H9 (cell line): ENCODE measurements around the gene UQCC2. TPM values are rescaled to one million over a fixed set of nuclear protein-coding genes. Genes with fewer than 3 reads are reported as not detected.

Experiments used
- DNase-seq: peaks from one replicate; pipeline ENCODE4 v3.0.0-alpha.2; 2017
- H2AFZ ChIP-seq: one replicate; pipeline ENCODE4 v1.6.1; 2013; ENCODE audit warnings: mild to moderate bottlenecking, low read length, control low read depth, moderate library complexity
- H2AK5ac ChIP-seq: 2 replicates; pipeline ENCODE4 v1.6.1; 2013; ENCODE audit warnings: low read length, control low read depth, mixed read lengths; ENCODE audit not compliant: insufficient read length
- H2BK120ac ChIP-seq: one replicate; pipeline ENCODE4 v1.6.1; 2013; ENCODE audit warnings: low read depth, mild to moderate bottlenecking, low read length, control low read depth, inconsistent platforms; ENCODE audit not compliant: poor library complexity, severe bottlenecking
- H2BK12ac ChIP-seq: 2 replicates; pipeline ENCODE4 v1.6.1; 2013; ENCODE audit warnings: low read length, control low read depth, mixed read lengths, low read depth; ENCODE audit not compliant: insufficient read length
- H2BK15ac ChIP-seq: 2 replicates; pipeline ENCODE4 v1.6.1; 2013; ENCODE audit warnings: low read depth, low read length, control low read depth
- H2BK20ac ChIP-seq: one replicate; pipeline ENCODE4 v1.6.1; 2013; ENCODE audit warnings: low read depth, mild to moderate bottlenecking, low read length, control low read depth, inconsistent platforms; ENCODE audit not compliant: poor library complexity, severe bottlenecking
- H2BK5ac ChIP-seq: 2 replicates; pipeline ENCODE4 v1.6.1; 2013; ENCODE audit warnings: low read length, control low read depth, mixed read lengths; ENCODE audit not compliant: insufficient read length
- H3K14ac ChIP-seq: 2 replicates; pipeline ENCODE4 v1.6.1; 2013; ENCODE audit warnings: low read length, control low read depth; ENCODE audit not compliant: insufficient read depth
- H3K18ac ChIP-seq: 2 replicates; pipeline ENCODE4 v1.6.1; 2013; ENCODE audit warnings: low read depth, mild to moderate bottlenecking, mixed read lengths, low read length, control low read depth; ENCODE audit not compliant: insufficient read length
- H3K23ac ChIP-seq: 2 replicates; pipeline ENCODE4 v1.6.1; 2013; ENCODE audit warnings: low read length, control low read depth, mixed read lengths, low read depth; ENCODE audit not compliant: insufficient read length
- H3K23me2 ChIP-seq: 2 replicates; pipeline ENCODE4 v1.6.1; 2013; ENCODE audit warnings: low read depth, mild to moderate bottlenecking, mixed read lengths, low read length, control low read depth; ENCODE audit not compliant: insufficient read length, poor library complexity, severe bottlenecking
- H3K27ac ChIP-seq: 2 replicates; pipeline ENCODE4 v1.5.1; 2013; ENCODE audit warnings: low read length, control low read depth, mixed read lengths, low read depth; ENCODE audit not compliant: insufficient read length
- H3K27me3 ChIP-seq: 2 replicates; pipeline ENCODE4 v1.6.1; 2013; ENCODE audit warnings: low read length, control low read depth, inconsistent platforms; ENCODE audit not compliant: insufficient read depth
- H3K4ac ChIP-seq: 2 replicates; pipeline ENCODE4 v1.6.1; 2013; ENCODE audit warnings: low read depth, mild to moderate bottlenecking, control low read depth, inconsistent platforms, low read length, moderate library complexity
- H3K4me1 ChIP-seq: 2 replicates; pipeline ENCODE4 v1.6.1; 2013; ENCODE audit warnings: low read length, control low read depth, inconsistent platforms; ENCODE audit not compliant: insufficient read depth
- H3K4me2 ChIP-seq: 2 replicates; pipeline ENCODE4 v1.6.1; 2013; ENCODE audit warnings: low read length, control low read depth, mixed read lengths; ENCODE audit not compliant: insufficient read length, insufficient read depth
- H3K56ac ChIP-seq: 2 replicates; pipeline ENCODE4 v1.6.1; 2013; ENCODE audit warnings: low read depth, mild to moderate bottlenecking, mixed read lengths, low read length, control low read depth; ENCODE audit not compliant: insufficient read length
- H3K79me1 ChIP-seq: 2 replicates; pipeline ENCODE4 v1.6.1; 2013; ENCODE audit warnings: low read depth, mild to moderate bottlenecking, moderate library complexity, low read length, control low read depth, inconsistent platforms; ENCODE audit not compliant: insufficient read depth, poor library complexity, severe bottlenecking
- H3K79me2 ChIP-seq: 2 replicates; pipeline ENCODE4 v1.6.1; 2013; ENCODE audit warnings: low read length, control low read depth, inconsistent platforms; ENCODE audit not compliant: insufficient read depth
- H3K9ac ChIP-seq: 2 replicates; pipeline ENCODE4 v1.6.1; 2013; ENCODE audit warnings: low read length, control low read depth, mixed read lengths; ENCODE audit not compliant: insufficient read length; ENCODE audit errors: extremely low read depth
- H3K9me3 ChIP-seq: one replicate; pipeline ENCODE4 v1.6.1; 2013; ENCODE audit warnings: low read depth, low read length, inconsistent platforms; ENCODE audit not compliant: control insufficient read depth
- H3T11ph ChIP-seq: one replicate; pipeline ENCODE4 v1.6.1; 2013; ENCODE audit warnings: mild to moderate bottlenecking, low read length, control low read depth, inconsistent platforms
- H4K20me1 ChIP-seq: one replicate; pipeline ENCODE4 v1.6.1; 2013; ENCODE audit not compliant: control insufficient read depth, insufficient read length, insufficient read depth
- H4K5ac ChIP-seq: 2 replicates; pipeline ENCODE4 v1.6.1; 2013; ENCODE audit warnings: low read depth, mild to moderate bottlenecking, mixed read lengths, low read length, control low read depth; ENCODE audit not compliant: insufficient read length
- H4K8ac ChIP-seq: replicated peaks from 2 replicates; pipeline ENCODE4 v1.6.1; 2013; ENCODE audit warnings: low read length, control low read depth, mixed read lengths, low read depth; ENCODE audit not compliant: insufficient read length
- H4K91ac ChIP-seq: 2 replicates; pipeline ENCODE4 v1.6.1; 2013; ENCODE audit warnings: low read depth, mild to moderate bottlenecking, moderate library complexity, mixed read lengths, low read length, control low read depth; ENCODE audit not compliant: insufficient read length
- H3K27ac Mint-ChIP-seq, 3 experiments: 2 replicates in 2 of 3; 3 replicates in 1 of 3; pipeline ENCODE4 v1.8.0; 2020 to 2021; ENCODE audit warnings: mixed read lengths in 3 of 3, mild to moderate bottlenecking in 1 of 3, moderate library complexity in 1 of 3
- H3K27me3 Mint-ChIP-seq: 2 replicates; pipeline ENCODE4 v1.8.0; 2021; ENCODE audit warnings: low read depth, mild to moderate bottlenecking, moderate library complexity, mixed read lengths
- H3K36me3 Mint-ChIP-seq, 3 experiments: 2 replicates in 2 of 3; 3 replicates in 1 of 3; pipeline ENCODE4 v1.8.0; 2020 to 2021; ENCODE audit warnings: low read depth in 3 of 3, mixed read lengths in 3 of 3; ENCODE audit not compliant: insufficient read depth in 1 of 3
- H3K4me1 Mint-ChIP-seq, 2 experiments: 2 replicates each; pipeline ENCODE4 v1.8.0; 2020; ENCODE audit warnings: mixed read lengths in 2 of 2
- H3K4me3 Mint-ChIP-seq, 2 experiments: 2 replicates in 1 of 2; 3 replicates in 1 of 2; pipeline ENCODE4 v1.8.0; 2020 to 2021; ENCODE audit warnings: mild to moderate bottlenecking in 2 of 2, mixed read lengths in 2 of 2, moderate library complexity in 1 of 2
- H3K9me3 Mint-ChIP-seq, 2 experiments: 2 replicates in 1 of 2; 3 replicates in 1 of 2; pipeline ENCODE4 v1.8.0; 2020; ENCODE audit warnings: mild to moderate bottlenecking in 2 of 2, mixed read lengths in 2 of 2, moderate library complexity in 1 of 2
- WGBS: extraction: QIAGEN DNeasy Blood & Tissue Kit; methylation state at CpG from one replicate; pipeline ENCODE4 v1.1.7; 2013; ENCODE audit warnings: missing lambda C conversion rate, low lambda C conversion rate, mixed read lengths; ENCODE audit not compliant: insufficient read length; ENCODE audit errors: extremely low coverage; 5-methylcytosine and 5-hydroxymethylcytosine counted together
- total RNA-seq: library from RNA; stranded (reverse); gene quantifications from 2 replicates; pipeline ENCODE4 v1.2.1, GENCODE V29; 2021
- TF ChIP-seq, protein P1 (sequence below): fragments of 200-600 bp; sonication (generic); conservative IDR thresholded peaks from 3 replicates; pipeline ENCODE4 v1.8.0; 2021; ENCODE audit warnings: antibody characterized with exemption, mild to moderate bottlenecking

The UQCC2 gene
- total RNA-seq, 1 experiment from 2014 or later = 140 TPM

DNA sequence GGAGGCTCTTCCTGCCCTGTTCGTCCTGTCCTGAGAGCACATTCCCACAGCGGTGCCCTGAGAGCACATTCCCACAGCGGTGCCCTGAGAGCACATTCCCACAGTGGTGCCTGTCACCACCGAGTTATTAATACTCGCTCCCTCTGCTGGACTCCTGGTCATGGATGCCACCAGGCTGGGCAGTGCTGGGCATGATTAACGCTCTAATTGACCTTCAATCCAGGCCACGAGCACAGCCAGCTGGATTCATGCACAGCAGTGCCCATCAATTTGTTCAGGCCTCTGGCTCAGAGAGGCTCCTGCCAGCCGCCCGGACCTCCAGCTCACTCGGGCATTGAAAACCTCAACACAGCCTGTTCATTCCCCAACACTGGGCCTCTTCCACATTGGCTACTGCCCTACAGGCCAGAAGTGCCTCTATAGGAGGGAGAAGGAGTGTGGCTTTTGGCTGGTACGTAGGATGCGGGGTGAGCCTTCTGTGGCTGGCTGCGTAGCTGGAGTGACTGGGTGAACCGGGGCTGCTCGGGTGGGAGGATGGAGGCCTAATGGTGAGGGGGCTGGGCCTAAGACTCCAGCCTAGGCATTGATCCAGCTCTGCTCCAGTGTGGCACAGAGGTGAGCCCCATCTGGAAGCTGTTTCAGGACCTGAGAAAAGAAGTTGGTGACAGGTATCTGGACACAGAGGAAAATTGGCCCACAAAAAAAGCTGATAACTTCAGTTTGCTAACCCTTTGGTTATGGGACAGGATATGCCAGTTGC is 25.9 kb upstream of the UQCC2 start:
- WGBS = no CpG with 5 or more reads among the region's 15 CpGs
- no peak overlapping the region for H2AK5ac ChIP-seq
- H2BK12ac ChIP-seq = no peak overlapping the region
- H3K27ac ChIP-seq = no peak overlapping the region
- no peaks in the 10 kb centered on the region for H3K79me2 ChIP-seq
- no peak overlapping the region for H3T11ph ChIP-seq
- H2BK5ac ChIP-seq = no peak overlapping the region
- H2BK15ac ChIP-seq = no peak overlapping the region
- H3K9ac ChIP-seq = no peak overlapping the region
- no peak overlapping the region for H4K8ac ChIP-seq
- H3K23me2 ChIP-seq = no peaks in the 10 kb centered on the region
- no peak overlapping the region for H3K23ac ChIP-seq
- H2BK20ac ChIP-seq = no peak overlapping the region
- H3K4me1 Mint-ChIP-seq = peaks cover 4 to 5% of the 10 kb centered on the region in 2 experiments; a peak in 3 of 4 replicates
- no peaks in the 10 kb centered on the region; the same call in 1 of the 2 replicates for H3K27me3 Mint-ChIP-seq
- no peaks in the 10 kb centered on the region for H3K4me1 ChIP-seq
- no peak overlapping the region for H3K4ac ChIP-seq
- TF ChIP-seq, protein P1, sequence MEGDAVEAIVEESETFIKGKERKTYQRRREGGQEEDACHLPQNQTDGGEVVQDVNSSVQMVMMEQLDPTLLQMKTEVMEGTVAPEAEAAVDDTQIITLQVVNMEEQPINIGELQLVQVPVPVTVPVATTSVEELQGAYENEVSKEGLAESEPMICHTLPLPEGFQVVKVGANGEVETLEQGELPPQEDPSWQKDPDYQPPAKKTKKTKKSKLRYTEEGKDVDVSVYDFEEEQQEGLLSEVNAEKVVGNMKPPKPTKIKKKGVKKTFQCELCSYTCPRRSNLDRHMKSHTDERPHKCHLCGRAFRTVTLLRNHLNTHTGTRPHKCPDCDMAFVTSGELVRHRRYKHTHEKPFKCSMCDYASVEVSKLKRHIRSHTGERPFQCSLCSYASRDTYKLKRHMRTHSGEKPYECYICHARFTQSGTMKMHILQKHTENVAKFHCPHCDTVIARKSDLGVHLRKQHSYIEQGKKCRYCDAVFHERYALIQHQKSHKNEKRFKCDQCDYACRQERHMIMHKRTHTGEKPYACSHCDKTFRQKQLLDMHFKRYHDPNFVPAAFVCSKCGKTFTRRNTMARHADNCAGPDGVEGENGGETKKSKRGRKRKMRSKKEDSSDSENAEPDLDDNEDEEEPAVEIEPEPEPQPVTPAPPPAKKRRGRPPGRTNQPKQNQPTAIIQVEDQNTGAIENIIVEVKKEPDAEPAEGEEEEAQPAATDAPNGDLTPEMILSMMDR = no peak
- no peak overlapping the region for H3K56ac ChIP-seq
- H3K9me3 ChIP-seq = no peaks in the 10 kb centered on the region
- H3K4me3 Mint-ChIP-seq = no peak overlapping the region
- no peak for DNase-seq
- H2AFZ ChIP-seq = no peak overlapping the region
- H3K9me3 Mint-ChIP-seq = no peaks in the 10 kb centered on the region
- H3K36me3 Mint-ChIP-seq = no peaks in the 10 kb centered on the region
- H3K27ac Mint-ChIP-seq = 0 out of 7 replicates have a peak overlapping the region, but pooled peaks of 1 of the 3 experiments have one; percentile 49
- H4K20me1 ChIP-seq = no peaks in the 10 kb centered on the region
- no peak overlapping the region for H3K14ac ChIP-seq
- no peak overlapping the region for H2BK120ac ChIP-seq
- H3K4me2 ChIP-seq = no peak overlapping the region
- no peaks in the 10 kb centered on the region for H3K79me1 ChIP-seq
- H4K5ac ChIP-seq = no peak overlapping the region
- H3K27me3 ChIP-seq = no peaks in the 10 kb centered on the region
- H3K18ac ChIP-seq = no peak overlapping the region
- no peak overlapping the region for H4K91ac ChIP-seq
